Adrenal gland (tissue), 5 donors: Measurements from ENCODE around the gene IGFL3.

Experiments used
- POLR2A ChIP-seq, 2 donors: fragments of 450-650 bp; IDR thresholded peaks; one replicate each; pipeline ENCODE4 v1.6.1; 2017; ENCODE audit warnings: antibody characterized with exemption in 2 of 2, mild to moderate bottlenecking in 2 of 2, moderate library complexity in 1 of 2
- TF ChIP-seq, protein P1 (sequence below), 6 experiments: fragments of 450-650 bp in 4 of 6; fragments of 200-600 bp in 2 of 6; sonication (generic) in 1 of 6; IDR thresholded peaks; 1 replicate in 5 of 6; 2 replicates in 1 of 6; pipeline versions ENCODE4 v1.5.1 to v1.8.0; 2016 to 2021; ENCODE audit warnings: antibody characterized with exemption in 6 of 6, mild to moderate bottlenecking in 2 of 6, moderate library complexity in 1 of 6
- donor health status: DM: no; HTN: no; CAD: no.

DNA sequence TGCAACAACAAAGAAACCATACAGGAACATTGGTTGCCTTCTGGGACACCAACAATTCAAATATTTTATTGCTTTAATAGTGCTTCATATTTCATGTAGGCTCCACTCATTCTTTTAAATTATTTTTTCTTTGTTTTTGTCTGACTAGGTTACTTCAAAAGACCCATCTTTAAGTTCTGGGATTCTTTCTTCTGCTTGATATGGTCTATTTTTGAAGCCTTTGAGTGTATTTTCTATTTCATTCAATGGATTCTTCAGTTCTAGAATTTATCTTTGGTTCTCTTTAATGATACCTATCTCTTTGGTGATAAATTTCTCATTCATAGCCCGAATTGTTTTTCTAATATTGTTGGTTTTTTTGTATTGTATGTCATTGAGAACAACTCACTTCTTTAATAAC, 38.6 kb downstream of the IGFL3 start:
- TF ChIP-seq, protein P1, sequence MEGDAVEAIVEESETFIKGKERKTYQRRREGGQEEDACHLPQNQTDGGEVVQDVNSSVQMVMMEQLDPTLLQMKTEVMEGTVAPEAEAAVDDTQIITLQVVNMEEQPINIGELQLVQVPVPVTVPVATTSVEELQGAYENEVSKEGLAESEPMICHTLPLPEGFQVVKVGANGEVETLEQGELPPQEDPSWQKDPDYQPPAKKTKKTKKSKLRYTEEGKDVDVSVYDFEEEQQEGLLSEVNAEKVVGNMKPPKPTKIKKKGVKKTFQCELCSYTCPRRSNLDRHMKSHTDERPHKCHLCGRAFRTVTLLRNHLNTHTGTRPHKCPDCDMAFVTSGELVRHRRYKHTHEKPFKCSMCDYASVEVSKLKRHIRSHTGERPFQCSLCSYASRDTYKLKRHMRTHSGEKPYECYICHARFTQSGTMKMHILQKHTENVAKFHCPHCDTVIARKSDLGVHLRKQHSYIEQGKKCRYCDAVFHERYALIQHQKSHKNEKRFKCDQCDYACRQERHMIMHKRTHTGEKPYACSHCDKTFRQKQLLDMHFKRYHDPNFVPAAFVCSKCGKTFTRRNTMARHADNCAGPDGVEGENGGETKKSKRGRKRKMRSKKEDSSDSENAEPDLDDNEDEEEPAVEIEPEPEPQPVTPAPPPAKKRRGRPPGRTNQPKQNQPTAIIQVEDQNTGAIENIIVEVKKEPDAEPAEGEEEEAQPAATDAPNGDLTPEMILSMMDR (IDR thresholded peaks at IDR 0.05): no peak
- TF ChIP-seq POLR2A (IDR thresholded peaks at IDR 0.05): no peak
